SK-N-SH (cell line): ENCODE data around the gene SRMS.

Experiments used
- EZH2phosphoT487 ChIP-seq: fragments of 200-600 bp; sonication (generic); IDR thresholded peaks from 2 replicates; pipeline ENCODE4 v1.6.1; 2017; ENCODE audit warnings: low read depth, mixed run types, mild to moderate bottlenecking, antibody characterized with exemption, moderate library complexity, borderline replicate concordance
- RFX5 ChIP-seq: IDR thresholded peaks from 2 replicates; pipeline ENCODE4 v1.6.1; 2012; ENCODE audit warnings: mild to moderate bottlenecking, improper control_type of control experiment, low read length
- TF ChIP-seq, protein P1 (sequence below): IDR thresholded peaks from 2 replicates; pipeline ENCODE4 v1.6.1; 2012; ENCODE audit warnings: mild to moderate bottlenecking, low read depth, low read length, moderate library complexity
- TF ChIP-seq, protein P2 (sequence below): fragments of 200-600 bp; sonication (generic); IDR thresholded peaks from 2 replicates; pipeline ENCODE4 v1.6.1; 2017; ENCODE audit warnings: antibody characterized with exemption, mild to moderate bottlenecking, moderate library complexity

DNA sequence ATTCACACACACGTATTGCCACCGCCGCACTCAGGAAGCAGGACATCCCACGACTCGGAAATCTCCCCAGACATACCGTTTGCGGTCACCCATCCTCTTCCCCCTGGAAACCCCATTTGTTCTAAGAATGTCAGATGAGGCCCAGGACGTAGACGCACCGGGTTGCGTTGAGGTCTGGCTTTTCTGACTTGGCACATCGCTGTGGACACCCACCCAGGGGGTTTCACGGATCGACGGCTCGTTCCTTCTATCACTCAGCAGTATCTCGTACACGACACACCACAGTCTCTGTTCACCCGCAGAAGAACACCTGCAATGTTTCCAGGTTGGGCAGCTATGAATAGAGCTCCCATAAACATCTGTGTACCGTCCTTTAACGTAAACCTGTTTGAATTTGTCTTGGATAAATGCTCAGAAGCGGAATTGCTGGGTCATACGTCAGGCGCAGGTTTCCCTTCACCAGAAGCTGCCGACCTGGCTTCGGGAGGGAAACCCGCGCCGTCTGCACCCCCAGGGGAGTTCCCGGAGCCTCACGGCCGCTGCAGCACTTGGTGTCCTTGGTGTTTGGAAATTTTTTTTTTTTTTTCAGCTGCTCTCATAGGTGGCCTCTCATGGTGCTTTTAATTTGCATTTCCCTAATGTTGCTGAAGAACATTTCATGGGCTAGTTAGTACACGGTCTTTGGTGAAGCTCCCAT, 39.3 kb downstream of the SRMS start:
- TF ChIP-seq, protein P1, sequence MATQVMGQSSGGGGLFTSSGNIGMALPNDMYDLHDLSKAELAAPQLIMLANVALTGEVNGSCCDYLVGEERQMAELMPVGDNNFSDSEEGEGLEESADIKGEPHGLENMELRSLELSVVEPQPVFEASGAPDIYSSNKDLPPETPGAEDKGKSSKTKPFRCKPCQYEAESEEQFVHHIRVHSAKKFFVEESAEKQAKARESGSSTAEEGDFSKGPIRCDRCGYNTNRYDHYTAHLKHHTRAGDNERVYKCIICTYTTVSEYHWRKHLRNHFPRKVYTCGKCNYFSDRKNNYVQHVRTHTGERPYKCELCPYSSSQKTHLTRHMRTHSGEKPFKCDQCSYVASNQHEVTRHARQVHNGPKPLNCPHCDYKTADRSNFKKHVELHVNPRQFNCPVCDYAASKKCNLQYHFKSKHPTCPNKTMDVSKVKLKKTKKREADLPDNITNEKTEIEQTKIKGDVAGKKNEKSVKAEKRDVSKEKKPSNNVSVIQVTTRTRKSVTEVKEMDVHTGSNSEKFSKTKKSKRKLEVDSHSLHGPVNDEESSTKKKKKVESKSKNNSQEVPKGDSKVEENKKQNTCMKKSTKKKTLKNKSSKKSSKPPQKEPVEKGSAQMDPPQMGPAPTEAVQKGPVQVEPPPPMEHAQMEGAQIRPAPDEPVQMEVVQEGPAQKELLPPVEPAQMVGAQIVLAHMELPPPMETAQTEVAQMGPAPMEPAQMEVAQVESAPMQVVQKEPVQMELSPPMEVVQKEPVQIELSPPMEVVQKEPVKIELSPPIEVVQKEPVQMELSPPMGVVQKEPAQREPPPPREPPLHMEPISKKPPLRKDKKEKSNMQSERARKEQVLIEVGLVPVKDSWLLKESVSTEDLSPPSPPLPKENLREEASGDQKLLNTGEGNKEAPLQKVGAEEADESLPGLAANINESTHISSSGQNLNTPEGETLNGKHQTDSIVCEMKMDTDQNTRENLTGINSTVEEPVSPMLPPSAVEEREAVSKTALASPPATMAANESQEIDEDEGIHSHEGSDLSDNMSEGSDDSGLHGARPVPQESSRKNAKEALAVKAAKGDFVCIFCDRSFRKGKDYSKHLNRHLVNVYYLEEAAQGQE = no peak
- TF ChIP-seq, protein P2, sequence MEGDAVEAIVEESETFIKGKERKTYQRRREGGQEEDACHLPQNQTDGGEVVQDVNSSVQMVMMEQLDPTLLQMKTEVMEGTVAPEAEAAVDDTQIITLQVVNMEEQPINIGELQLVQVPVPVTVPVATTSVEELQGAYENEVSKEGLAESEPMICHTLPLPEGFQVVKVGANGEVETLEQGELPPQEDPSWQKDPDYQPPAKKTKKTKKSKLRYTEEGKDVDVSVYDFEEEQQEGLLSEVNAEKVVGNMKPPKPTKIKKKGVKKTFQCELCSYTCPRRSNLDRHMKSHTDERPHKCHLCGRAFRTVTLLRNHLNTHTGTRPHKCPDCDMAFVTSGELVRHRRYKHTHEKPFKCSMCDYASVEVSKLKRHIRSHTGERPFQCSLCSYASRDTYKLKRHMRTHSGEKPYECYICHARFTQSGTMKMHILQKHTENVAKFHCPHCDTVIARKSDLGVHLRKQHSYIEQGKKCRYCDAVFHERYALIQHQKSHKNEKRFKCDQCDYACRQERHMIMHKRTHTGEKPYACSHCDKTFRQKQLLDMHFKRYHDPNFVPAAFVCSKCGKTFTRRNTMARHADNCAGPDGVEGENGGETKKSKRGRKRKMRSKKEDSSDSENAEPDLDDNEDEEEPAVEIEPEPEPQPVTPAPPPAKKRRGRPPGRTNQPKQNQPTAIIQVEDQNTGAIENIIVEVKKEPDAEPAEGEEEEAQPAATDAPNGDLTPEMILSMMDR = no peak
- TF ChIP-seq RFX5 (no peak), EZH2phosphoT487 (no peak)
